Fibroblast of pulmonary artery (primary cell): Measurements from ENCODE around the gene RXFP1.

ENCODE experiments used
- DNase-seq: peaks from one replicate; pipeline ENCODE4 v3.0.0-alpha.2; 2010; ENCODE audit warnings: low read depth
- H3K4me3 ChIP-seq: replicated peaks from 2 replicates; pipeline ENCODE4 v1.5.1; 2011; ENCODE audit warnings: low read depth, mild to moderate bottlenecking, control low read depth, low read length, moderate library complexity
- TF ChIP-seq, protein P1 (sequence below): IDR thresholded peaks from 2 replicates; pipeline ENCODE4 v1.5.1; 2011; ENCODE audit warnings: mild to moderate bottlenecking, control low read depth, low read length, inconsistent platforms; ENCODE audit errors: missing control alignments

RXFP1 gene

GRCh38 chr4:158666892-158667291 lies 145.2 kb downstream of the RXFP1 start:
- H3K4me3 ChIP-seq = no peak overlapping the region
- TF ChIP-seq, protein P1, sequence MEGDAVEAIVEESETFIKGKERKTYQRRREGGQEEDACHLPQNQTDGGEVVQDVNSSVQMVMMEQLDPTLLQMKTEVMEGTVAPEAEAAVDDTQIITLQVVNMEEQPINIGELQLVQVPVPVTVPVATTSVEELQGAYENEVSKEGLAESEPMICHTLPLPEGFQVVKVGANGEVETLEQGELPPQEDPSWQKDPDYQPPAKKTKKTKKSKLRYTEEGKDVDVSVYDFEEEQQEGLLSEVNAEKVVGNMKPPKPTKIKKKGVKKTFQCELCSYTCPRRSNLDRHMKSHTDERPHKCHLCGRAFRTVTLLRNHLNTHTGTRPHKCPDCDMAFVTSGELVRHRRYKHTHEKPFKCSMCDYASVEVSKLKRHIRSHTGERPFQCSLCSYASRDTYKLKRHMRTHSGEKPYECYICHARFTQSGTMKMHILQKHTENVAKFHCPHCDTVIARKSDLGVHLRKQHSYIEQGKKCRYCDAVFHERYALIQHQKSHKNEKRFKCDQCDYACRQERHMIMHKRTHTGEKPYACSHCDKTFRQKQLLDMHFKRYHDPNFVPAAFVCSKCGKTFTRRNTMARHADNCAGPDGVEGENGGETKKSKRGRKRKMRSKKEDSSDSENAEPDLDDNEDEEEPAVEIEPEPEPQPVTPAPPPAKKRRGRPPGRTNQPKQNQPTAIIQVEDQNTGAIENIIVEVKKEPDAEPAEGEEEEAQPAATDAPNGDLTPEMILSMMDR = no peak
- no peak for DNase-seq

GRCh38 chr4:158667651-158668198 lies 146.0 kb downstream of the RXFP1 start:
- H3K4me3 ChIP-seq = no peak overlapping the region
- TF ChIP-seq, protein P1 = peak; percentile 54
- peak; percentile 15 for DNase-seq

GRCh38 chr4:158669310-158669709 lies 147.6 kb downstream of the RXFP1 start:
- DNase-seq = no peak
- TF ChIP-seq, protein P1 = no peak
- no peak overlapping the region for H3K4me3 ChIP-seq

DNA sequence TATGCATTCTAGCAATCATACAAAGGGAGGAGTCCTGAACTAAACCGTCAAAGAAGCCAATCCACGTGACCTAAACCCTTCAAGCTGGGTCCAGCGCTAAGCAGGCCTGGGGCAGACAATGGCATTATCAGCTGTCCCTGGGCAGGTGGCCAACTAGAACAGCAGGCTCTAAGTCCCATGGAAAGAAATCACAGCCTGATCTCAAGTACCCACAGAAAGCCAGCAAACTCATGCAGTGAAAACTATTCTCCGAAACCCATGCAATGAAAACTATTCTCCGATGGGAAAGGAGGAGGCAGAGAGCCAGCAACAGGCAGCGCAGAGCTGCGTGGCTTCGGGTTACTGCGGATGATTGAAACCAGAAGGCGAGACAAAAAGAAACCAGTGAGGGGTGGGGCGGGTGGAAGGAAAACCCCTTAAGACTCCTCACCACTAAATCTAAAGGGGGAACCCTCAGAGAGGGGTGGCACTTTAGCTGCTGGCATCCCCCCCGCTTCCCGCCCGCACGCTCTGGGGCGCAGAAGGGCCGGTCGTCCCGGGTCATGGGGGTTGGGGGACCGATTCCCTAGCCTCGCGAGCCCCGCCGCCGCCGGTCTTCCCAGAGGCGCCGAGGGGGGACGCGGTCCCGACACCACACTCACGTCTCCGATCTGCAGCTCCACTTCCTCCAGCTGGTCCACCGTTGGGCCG lies 149.4 kb downstream of the RXFP1 start:
- H3K4me3 ChIP-seq = peak overlapping the region; percentile 95
- TF ChIP-seq, protein P1 = no peak
- peak; percentile 92 for DNase-seq

GRCh38 chr4:158671665-158671914 lies 149.9 kb downstream of the RXFP1 start, which contains the start of gene C4orf46:
Gene C4orf46 (minus strand): TSS chr4:158671887. CDS start chr4:158671801, 86 bp downstream.
- no peak for DNase-seq
- H3K4me3 ChIP-seq = peak within 1 kb of the TSS; percentile 95
- TF ChIP-seq, protein P1 = no peak

DNA sequence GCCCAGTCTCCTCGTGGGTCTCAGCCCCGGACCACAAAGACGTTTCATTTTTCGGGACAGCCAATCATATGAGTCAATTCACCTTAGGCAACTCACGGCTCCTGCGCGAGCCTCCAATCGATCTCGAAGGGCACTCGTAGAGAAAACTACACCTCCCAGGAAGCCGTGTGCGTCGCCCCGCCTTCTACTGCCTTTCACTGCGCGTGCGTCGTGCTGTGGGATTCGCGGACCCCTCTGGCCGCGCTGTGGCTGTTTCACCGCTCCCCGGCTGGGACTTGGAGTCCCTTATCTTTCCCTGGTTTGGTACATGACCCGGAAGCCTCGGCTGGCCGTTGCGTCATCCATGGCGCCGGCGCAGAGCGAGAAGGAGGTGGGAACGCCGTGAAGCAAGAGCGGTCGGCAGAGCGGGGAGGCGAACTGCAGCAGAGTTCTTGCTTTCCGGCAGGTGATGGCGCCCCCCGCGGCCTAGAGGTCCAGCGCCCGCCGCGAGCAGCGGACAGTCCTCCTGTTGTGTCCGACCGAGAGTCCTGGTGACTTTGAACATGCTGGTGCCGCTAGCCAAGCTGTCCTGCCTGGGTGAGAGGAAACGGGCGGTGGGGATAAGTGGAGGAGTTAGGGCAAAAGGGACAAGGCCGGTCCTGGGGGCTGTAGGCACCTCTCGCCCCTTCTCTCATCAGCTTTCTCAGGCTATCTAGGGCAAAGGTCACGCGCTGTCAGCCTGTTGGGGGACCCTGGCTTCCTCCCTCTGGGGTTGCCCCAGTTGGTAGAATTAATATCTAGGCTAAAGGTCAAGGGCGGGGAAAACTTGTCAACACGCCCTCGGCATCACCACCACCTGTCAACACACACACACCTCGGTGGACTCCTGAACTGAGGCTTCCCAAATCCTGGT lies 150.5 kb downstream of the RXFP1 start, which contains the start of gene ETFDH:
Gene ETFDH (plus strand): TSS at position 382 of the 892 bp plus-strand sequence. CDS start 161 bp downstream, at position 543.
- DNase-seq = peak; percentile 100
- peak within 1 kb of the TSS; percentile 95 for H3K4me3 ChIP-seq
- TF ChIP-seq, protein P1 = peak; percentile 48
